Measurements from ENCODE around the gene CCDC187. TPM values are rescaled to one million over a fixed set of nuclear protein-coding genes. Genes with fewer than 3 reads are reported as not detected.

CCDC187 gene
- total and polyA plus RNA-seq, 2 of the 8 experiments (the other 6 are each of a cell fraction or from before 2014, with no cell fraction given): 0.02 TPM; not detected in 1

DNA sequence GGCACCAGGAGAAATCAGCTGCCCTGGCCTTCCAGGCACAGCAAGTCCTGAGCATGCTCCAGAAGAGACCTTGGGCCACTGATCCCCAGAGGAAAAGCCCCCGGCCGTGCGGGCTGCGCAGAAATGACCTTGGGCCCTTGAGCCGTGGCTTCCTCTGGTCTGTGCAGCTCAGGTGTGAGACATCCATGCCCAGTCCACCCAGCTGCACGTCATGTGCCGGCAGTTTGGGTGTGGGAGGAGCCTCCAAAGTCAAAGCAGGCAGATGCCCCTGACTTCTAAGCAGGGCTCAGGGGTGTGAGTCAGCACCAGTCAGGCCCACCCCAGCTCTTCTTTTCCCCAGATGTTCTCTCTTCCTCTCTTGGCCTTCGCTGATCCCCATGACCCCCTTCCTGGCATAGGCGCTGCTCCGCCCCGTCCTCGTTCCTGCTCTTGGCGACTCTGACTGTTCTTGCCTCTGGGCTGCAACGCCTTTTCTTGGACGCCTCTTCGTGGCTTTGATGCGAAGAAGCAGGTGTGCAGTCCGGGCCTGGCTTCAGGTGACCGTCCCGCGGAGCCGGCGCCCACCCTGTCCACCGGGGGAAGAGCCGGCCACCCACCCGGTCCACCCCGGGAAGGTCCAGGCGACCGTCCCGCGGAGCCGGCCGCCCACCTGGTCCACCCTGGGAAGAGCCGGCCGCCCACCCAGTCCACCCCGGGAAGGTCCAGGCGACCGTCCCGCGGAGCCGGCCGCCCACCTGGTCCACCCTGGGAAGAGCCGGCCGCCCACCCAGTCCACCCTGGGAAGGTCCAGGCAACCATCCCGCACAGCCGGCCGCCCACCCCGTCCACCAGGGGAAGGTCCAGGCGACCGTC, 52.4 kb downstream of the CCDC187 start:
- H2BK20ac ChIP-seq (ENCODE audit: low read length): no peak overlapping the region
- no peak overlapping the region for H2BK12ac ChIP-seq (ENCODE audit: low read depth, low read length)
- no peak overlapping the region for H2AK5ac ChIP-seq (ENCODE audit: low read depth, low read length)
- H3K27ac ChIP-seq (ENCODE audit: low read depth, low read length): no peak overlapping the region
- no peak overlapping the region for H4K91ac ChIP-seq (replicated peaks; ENCODE audit: insufficient read length, low read length)
- H3K9ac ChIP-seq (replicated peaks in 1 of 4; ENCODE audit: extremely low read depth in 1 of 4, low read depth in 3 of 4, low read length in 3 of 4): no peak overlapping the region
- no peak overlapping the region for H2BK5ac ChIP-seq (ENCODE audit: low read depth, low read length)
- H3K4me2 ChIP-seq (ENCODE audit: insufficient read depth in 1 of 2, low read depth in 2 of 2, low read length in 2 of 2): no peak overlapping the region
- POLR2A ChIA-PET (ENCODE audit: partially characterized antibody): no interaction called here
- H3K23me2 ChIP-seq (ENCODE audit: low read depth, low read length): no peaks in the 10 kb centered on the region
- no peak overlapping the region for H2BK15ac ChIP-seq (ENCODE audit: low read length)
- H4K5ac ChIP-seq (ENCODE audit: insufficient read length, low read depth, low read length): no peak overlapping the region
- no peaks in the 10 kb centered on the region for H3K9me3 ChIP-seq (ENCODE audit: insufficient read depth in 2 of 2, low read depth in 1 of 2, low read length in 1 of 2)
- H3K79me1 ChIP-seq (ENCODE audit: low read depth, low read length): no peaks in the 10 kb centered on the region
- H3K4ac ChIP-seq (replicated peaks; ENCODE audit: insufficient read length, low read depth, low read length): no peak overlapping the region
- no peak overlapping the region for H3K56ac ChIP-seq (replicated peaks; ENCODE audit: insufficient read length, low read depth, low read length)
- no peaks in the 10 kb centered on the region for H3K79me2 ChIP-seq (ENCODE audit: control insufficient read depth in 1 of 2, insufficient read depth in 2 of 2, low read length in 2 of 2)
- no peak overlapping the region for H4K8ac ChIP-seq (ENCODE audit: extremely low read depth, insufficient read depth, low read length)
- H2AFZ ChIP-seq (ENCODE audit: low read length): no peak overlapping the region
- H3K18ac ChIP-seq (ENCODE audit: extremely low read depth, low read length): no peak overlapping the region; the same call in 1 of the 2 replicates
- H3K4me3 ChIP-seq (ENCODE audit: extremely low read depth in 1 of 4, insufficient read depth in 2 of 4, low read depth in 3 of 4, low read length in 4 of 4): no peak overlapping the region
- no peak overlapping the region for H2BK120ac ChIP-seq (replicated peaks; ENCODE audit: low read depth, low read length)
- H3K4me1 ChIP-seq (replicated peaks in 1 of 4; ENCODE audit: control insufficient read depth in 3 of 4, insufficient read depth in 4 of 4, low read length in 3 of 4): peaks cover 0 to 10% (median 4%) of the 10 kb centered on the region in 4 experiments; a peak in 5 of 7 replicates
- no peaks in the 10 kb centered on the region for H4K20me1 ChIP-seq (replicated peaks in 1 of 2; ENCODE audit: control insufficient read depth in 1 of 2, insufficient read depth in 2 of 2, low read length in 2 of 2)
- H3K14ac ChIP-seq (ENCODE audit: insufficient read length): no peak overlapping the region
- no peak for FAIRE-seq
- 95% methylated on average over 40 of the region's 50 CpGs; no CpG with 5 or more reads in 1 of the 2 experiments for WGBS, 2 experiments (ENCODE audit: extremely low coverage in 1 of 2, insufficient coverage in 1 of 2, insufficient read length in 1 of 2, insufficient replicate concordance in 2 of 2, low coverage in 1 of 2, low lambda C conversion rate in 2 of 2, missing lambda C conversion rate in 1 of 2)
- no peaks in the 10 kb centered on the region for H3K36me3 ChIP-seq (ENCODE audit: control insufficient read depth in 2 of 4, insufficient read depth in 4 of 4, low read length in 3 of 4)
- peaks cover 0 to 2% (median 1%) of the 10 kb centered on the region in 4 experiments; a peak in 4 of 7 replicates for H3K27me3 ChIP-seq (replicated peaks in 1 of 4; ENCODE audit: control insufficient read depth in 3 of 4, extremely low read depth in 1 of 4, insufficient read depth in 3 of 4, low read length in 3 of 4)
- no peak overlapping the region for H3K23ac ChIP-seq (ENCODE audit: insufficient read length)
- CTCF ChIA-PET (ENCODE audit: partially characterized antibody): interaction anchor here (1.1 to 2.3 kb wide), 4 partner anchors 10 to 32 kb away, joined by 3 to 8 read pairs (median 4); no protein-coding TSS in a partner anchor
- no peak for DNase-seq (ENCODE audit: low read depth in 1 of 2, low spot score in 2 of 2)
- TF ChIP-seq MAFK (IDR thresholded peaks at IDR 0.05; ENCODE audit: low read depth, low read length) (no peak), RBBP5 (IDR thresholded peaks at IDR 0.05; ENCODE audit: borderline replicate concordance, low read depth, low read length) (no peak), EGR1 (IDR thresholded peaks at IDR 0.05; ENCODE audit: borderline replicate concordance, low read depth, low read length) (no peak), CHD1 (IDR thresholded peaks at IDR 0.05; ENCODE audit: low read depth, low read length) (no peak), POU5F1 (IDR thresholded peaks at IDR 0.05; ENCODE audit: low read depth, low read length) (no peak), JUN (IDR thresholded peaks at IDR 0.05; ENCODE audit: low read depth, low read length) (no peak), NANOG (IDR thresholded peaks at IDR 0.05; ENCODE audit: insufficient read depth, low read depth, low read length, poor library complexity, severe bottlenecking) (no peak), RFX5 (IDR thresholded peaks at IDR 0.05; ENCODE audit: borderline replicate concordance, low read depth, low read length) (no peak), GABPA (IDR thresholded peaks at IDR 0.05; ENCODE audit: borderline replicate concordance, insufficient read depth, low read length) (no peak)
